GM21529 (cell line): ENCODE measurements around the gene CEP70.

ENCODE experiments used
- ATAC-seq: cut with Tn5 transposase; IDR thresholded peaks from one replicate; pipeline ENCODE4 v1.9.1; 2021; ENCODE audit not compliant: unreplicated experiment

Gene CEP70

GRCh38 chr3:138472141-138472825 lies 121.8 kb downstream of the CEP70 start:
- ATAC-seq = no peak

- ATAC-seq = no peak
Measured at GRCh38 chr3:138471481-138471880, 122.6 kb downstream of the CEP70 start.

GRCh38 chr3:138470687-138471086 lies 123.4 kb downstream of the CEP70 start:
- no peak for ATAC-seq

- ATAC-seq = no peak
Measured at GRCh38 chr3:138469874-138470273, 124.2 kb downstream of the CEP70 start.

- no peak for ATAC-seq
Measured at GRCh38 chr3:138468886-138469285, 125.2 kb downstream of the CEP70 start.

GRCh38 chr3:138468451-138468850 lies 125.6 kb downstream of the CEP70 start:
- no peak for ATAC-seq

GRCh38 chr3:138467931-138468330 lies 126.1 kb downstream of the CEP70 start:
- no peak for ATAC-seq

GRCh38 chr3:138465925-138466324 lies 128.1 kb downstream of the CEP70 start:
- ATAC-seq = no peak

GRCh38 chr3:138465451-138465850 lies 128.6 kb downstream of the CEP70 start:
- no peak for ATAC-seq

GRCh38 chr3:138464491-138464860 lies 129.6 kb downstream of the CEP70 start:
- ATAC-seq = no peak

- no peak for ATAC-seq
Measured at GRCh38 chr3:138463724-138464490, 130.2 kb downstream of the CEP70 start.

GRCh38 chr3:138461896-138462295 lies 132.2 kb downstream of the CEP70 start:
- no peak for ATAC-seq

GRCh38 chr3:138461246-138461645 lies 132.8 kb downstream of the CEP70 start:
- ATAC-seq = no peak

- ATAC-seq = no peak
Measured at GRCh38 chr3:138460536-138461205, 133.4 kb downstream of the CEP70 start.

- no peak for ATAC-seq
Measured at GRCh38 chr3:138459619-138460535, 134.2 kb downstream of the CEP70 start.

- no peak for ATAC-seq
Measured at GRCh38 chr3:138458774-138459499, 135.1 kb downstream of the CEP70 start.

- ATAC-seq = no peak
Measured at GRCh38 chr3:138457863-138458735, 136.0 kb downstream of the CEP70 start.

GRCh38 chr3:138456961-138457862 lies 136.8 kb downstream of the CEP70 start:
- no peak for ATAC-seq
